Measurements from ENCODE around the gene IL34. TPM values are rescaled to one million over a fixed set of nuclear protein-coding genes. Genes with fewer than 3 reads are reported as not detected.
A peak's percentile ranks its signal among the peaks of the same experiment; 100 is the strongest.

Gene IL34
- total RNA-seq, 1 experiment from 2014 or later: 0.35 TPM

DNA sequence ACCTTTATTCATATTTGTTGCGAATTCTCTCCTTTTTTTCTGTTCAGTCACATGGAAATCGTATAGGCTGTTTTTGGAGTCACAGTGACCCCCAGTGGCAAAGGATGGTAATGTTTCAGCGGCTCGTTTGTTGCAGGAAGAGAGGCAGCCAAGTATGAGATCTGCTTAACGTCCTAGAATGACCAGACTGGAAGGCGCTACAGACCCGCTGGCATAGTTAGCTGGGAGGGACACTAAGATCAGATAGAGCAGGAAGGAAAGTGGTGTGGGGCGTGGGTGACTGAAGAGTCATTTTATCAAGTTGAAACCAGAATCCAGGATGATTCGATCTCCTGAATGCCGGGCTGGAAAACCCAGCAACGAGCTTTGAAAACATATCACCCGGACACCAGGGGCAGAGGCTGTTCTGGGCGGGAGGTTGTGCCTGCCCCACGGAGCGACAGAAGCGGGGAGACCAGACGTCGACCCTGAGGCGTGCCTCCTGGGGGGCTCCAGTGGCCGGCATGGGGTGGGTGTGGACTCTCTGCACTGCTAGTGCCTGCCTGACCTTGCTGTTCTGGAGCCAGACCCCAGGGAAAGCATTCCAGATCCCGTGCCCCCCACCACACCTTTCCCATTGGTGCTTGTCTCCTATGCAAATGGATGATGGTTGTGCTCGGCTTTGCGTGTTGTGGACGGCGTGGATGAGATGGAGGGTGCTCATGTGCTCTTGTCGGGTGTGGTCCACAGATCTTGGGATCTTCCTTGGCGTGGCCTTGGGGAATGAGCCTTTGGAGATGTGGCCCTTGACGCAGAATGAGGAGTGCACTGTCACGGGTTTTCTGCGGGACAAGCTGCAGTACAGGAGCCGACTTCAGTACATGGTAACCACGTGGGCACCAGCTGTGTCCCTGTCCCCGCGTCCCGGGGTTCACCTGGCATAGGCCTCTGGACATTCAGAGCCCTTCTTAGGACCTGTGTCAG is 7.7 kb downstream of the IL34 start:
- CTCF ChIA-PET: interaction anchor here (0.7 to 4.2 kb wide), 7 partner anchors 14 to 314 kb away, joined by 3 to 33 read pairs (median 3); no protein-coding TSS in a partner anchor
- no peaks in the 10 kb centered on the region for H3K36me3 Mint-ChIP-seq (ENCODE audit: insufficient read depth, unreplicated experiment)
- no peaks in the 10 kb centered on the region for H3K27me3 Mint-ChIP-seq (ENCODE audit: unreplicated experiment)
- TF ChIP-seq, protein P1, sequence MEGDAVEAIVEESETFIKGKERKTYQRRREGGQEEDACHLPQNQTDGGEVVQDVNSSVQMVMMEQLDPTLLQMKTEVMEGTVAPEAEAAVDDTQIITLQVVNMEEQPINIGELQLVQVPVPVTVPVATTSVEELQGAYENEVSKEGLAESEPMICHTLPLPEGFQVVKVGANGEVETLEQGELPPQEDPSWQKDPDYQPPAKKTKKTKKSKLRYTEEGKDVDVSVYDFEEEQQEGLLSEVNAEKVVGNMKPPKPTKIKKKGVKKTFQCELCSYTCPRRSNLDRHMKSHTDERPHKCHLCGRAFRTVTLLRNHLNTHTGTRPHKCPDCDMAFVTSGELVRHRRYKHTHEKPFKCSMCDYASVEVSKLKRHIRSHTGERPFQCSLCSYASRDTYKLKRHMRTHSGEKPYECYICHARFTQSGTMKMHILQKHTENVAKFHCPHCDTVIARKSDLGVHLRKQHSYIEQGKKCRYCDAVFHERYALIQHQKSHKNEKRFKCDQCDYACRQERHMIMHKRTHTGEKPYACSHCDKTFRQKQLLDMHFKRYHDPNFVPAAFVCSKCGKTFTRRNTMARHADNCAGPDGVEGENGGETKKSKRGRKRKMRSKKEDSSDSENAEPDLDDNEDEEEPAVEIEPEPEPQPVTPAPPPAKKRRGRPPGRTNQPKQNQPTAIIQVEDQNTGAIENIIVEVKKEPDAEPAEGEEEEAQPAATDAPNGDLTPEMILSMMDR (IDR thresholded peaks at IDR 0.05; ENCODE audit: unreplicated experiment): peak; percentile 89
- intact Hi-C loops (cut with micrococcal nuclease; ENCODE audit: unreplicated experiment): loop anchor here (1.0 to 10.0 kb wide), 6 partner anchors 49 to 489 kb away; no protein-coding TSS in a partner anchor
- DNase-seq: peak; percentile 87
- peaks cover 16% of the 10 kb centered on the region for H3K4me1 Mint-ChIP-seq (ENCODE audit: low read depth, unreplicated experiment)
- no TSS peak for BruUV-seq (replicated peaks)
- H3K9me3 Mint-ChIP-seq (ENCODE audit: low read depth, unreplicated experiment): no peaks in the 10 kb centered on the region
- peak overlapping the region; percentile 54 for H3K4me3 Mint-ChIP-seq (ENCODE audit: low read depth, unreplicated experiment)
- H3K27ac Mint-ChIP-seq (ENCODE audit: unreplicated experiment): no peak overlapping the region

GRCh38 chr16:70656065-70656711 is 9.8 kb downstream of the IL34 start:
- Mint-ChIP-seq H3K27me3 (ENCODE audit: unreplicated experiment) (no peaks in the 10 kb centered on the region), H3K27ac (ENCODE audit: unreplicated experiment) (no peak overlapping the region), H3K4me1 (ENCODE audit: low read depth, unreplicated experiment) (peaks cover 14% of the 10 kb centered on the region), H3K36me3 (ENCODE audit: insufficient read depth, unreplicated experiment) (no peaks in the 10 kb centered on the region), H3K4me3 (ENCODE audit: low read depth, unreplicated experiment) (no peak overlapping the region), H3K9me3 (ENCODE audit: low read depth, unreplicated experiment) (no peaks in the 10 kb centered on the region)
- intact Hi-C loops (cut with micrococcal nuclease; ENCODE audit: unreplicated experiment): loop anchor here (10.0 kb wide), 2 partner anchors 51 to 491 kb away; no protein-coding TSS in a partner anchor
- BruUV-seq (replicated peaks): no TSS peak
- CTCF ChIA-PET: no interaction called here
- TF ChIP-seq, protein P1 (IDR thresholded peaks at IDR 0.05; ENCODE audit: unreplicated experiment): no peak
- DNase-seq: no peak

- BruUV-seq (replicated peaks): no TSS peak
- Mint-ChIP-seq H3K27ac (ENCODE audit: unreplicated experiment) (no peak overlapping the region), H3K9me3 (ENCODE audit: low read depth, unreplicated experiment) (no peaks in the 10 kb centered on the region), H3K4me3 (ENCODE audit: low read depth, unreplicated experiment) (no peak overlapping the region), H3K27me3 (ENCODE audit: unreplicated experiment) (no peaks in the 10 kb centered on the region), H3K36me3 (ENCODE audit: insufficient read depth, unreplicated experiment) (no peaks in the 10 kb centered on the region), H3K4me1 (ENCODE audit: low read depth, unreplicated experiment) (peaks cover 8% of the 10 kb centered on the region)
- DNase-seq: no peak
- intact Hi-C loops (cut with micrococcal nuclease; ENCODE audit: unreplicated experiment): loop anchor here (10.0 kb wide), 2 partner anchors 52 to 492 kb away; no protein-coding TSS in a partner anchor
- TF ChIP-seq, protein P1 (IDR thresholded peaks at IDR 0.05; ENCODE audit: unreplicated experiment): no peak
- CTCF ChIA-PET: interaction anchor here (1.0 kb wide), 1 partner anchor 114 kb away, joined by 3 read pairs; no protein-coding TSS in a partner anchor
Observed at GRCh38 chr16:70656712-70657263, 10.4 kb downstream of the IL34 start.

DNA sequence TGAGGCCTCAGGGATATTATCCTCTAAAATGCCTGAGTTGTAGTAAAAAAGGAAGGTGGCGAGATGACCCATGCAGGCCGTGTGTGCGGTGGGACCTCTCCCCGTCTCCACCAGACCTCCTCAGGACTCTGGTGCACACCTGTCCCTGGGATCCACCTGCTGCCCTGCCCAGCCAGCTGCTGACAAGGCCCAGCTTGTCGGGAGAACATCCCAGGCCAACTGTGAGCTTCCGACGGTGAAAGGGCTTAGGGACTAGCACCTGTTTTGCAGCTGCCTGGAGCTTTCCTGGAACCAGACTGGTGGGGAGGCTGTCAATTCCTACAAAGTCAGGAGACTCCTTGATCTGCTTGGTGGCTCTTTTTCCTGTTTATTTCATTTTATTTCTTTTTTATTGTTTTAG is 11.6 kb downstream of the IL34 start:
- no TSS peak for BruUV-seq (replicated peaks)
- no peak overlapping the region for H3K4me3 Mint-ChIP-seq (ENCODE audit: low read depth, unreplicated experiment)
- no peak overlapping the region for H3K27ac Mint-ChIP-seq (ENCODE audit: unreplicated experiment)
- H3K27me3 Mint-ChIP-seq (ENCODE audit: unreplicated experiment): no peaks in the 10 kb centered on the region
- H3K4me1 Mint-ChIP-seq (ENCODE audit: low read depth, unreplicated experiment): peaks cover 8% of the 10 kb centered on the region
- H3K9me3 Mint-ChIP-seq (ENCODE audit: low read depth, unreplicated experiment): no peaks in the 10 kb centered on the region
- intact Hi-C loops (cut with micrococcal nuclease; ENCODE audit: unreplicated experiment): loop anchor here (10.0 kb wide), 2 partner anchors 53 to 493 kb away; no protein-coding TSS in a partner anchor
- CTCF ChIA-PET: interaction anchor here (0.6 kb wide), 1 partner anchor 115 kb away, joined by 3 read pairs; no protein-coding TSS in a partner anchor
- H3K36me3 Mint-ChIP-seq (ENCODE audit: insufficient read depth, unreplicated experiment): no peaks in the 10 kb centered on the region
- no peak for DNase-seq
- TF ChIP-seq, protein P1 (IDR thresholded peaks at IDR 0.05; ENCODE audit: unreplicated experiment): no peak
